Measurements from ENCODE around the gene NATD1. TPM values are rescaled to one million over a fixed set of nuclear protein-coding genes. Genes with fewer than 3 reads are reported as not detected.
"Not testable (repeated sequence)": the region's sequence is repeated elsewhere in the genome, so short reads cannot be mapped to it uniquely, and the experiment has no call there.

The NATD1 gene
- total RNA-seq, 4 donors from 2014 or later = 2.4 to 5.1 (median 3.2) TPM

GRCh38 chr17:21232033-21232749 lies 21.0 kb downstream of the NATD1 start:
- Histone ChIP-seq H3K9me3 (no peaks in the 10 kb centered on the region), H3K27ac (no peak overlapping the region), H3K36me3 (no peaks in the 10 kb centered on the region), H3K27me3 (no peaks in the 10 kb centered on the region), H3K4me1 (no peaks in the 10 kb centered on the region), H3K4me3 (no peak overlapping the region)
- intact Hi-C loops (cut with DNase I) = no loop called here
- TF ChIP-seq CTCF (IDR thresholded peaks at IDR 0.05) (no peak), POLR2A (IDR thresholded peaks at IDR 0.05) (no peak)
- DNase-seq = no peak
- WGBS, 2 donors = 86 to 88% methylated on average over 4 of the region's 4 CpGs

GRCh38 chr17:21231533-21231932 lies 21.7 kb downstream of the NATD1 start:
- DNase-seq = no peak
- WGBS, 2 donors = 60% methylated on average over 2 of the region's 6 CpGs; no CpG with 5 or more reads in 1 of the 2 donors
- no peaks in the 10 kb centered on the region for H3K27me3 ChIP-seq
- H3K27ac ChIP-seq = no peak overlapping the region
- no peaks in the 10 kb centered on the region for H3K36me3 ChIP-seq
- no peaks in the 10 kb centered on the region for H3K4me1 ChIP-seq
- no peak overlapping the region for H3K4me3 ChIP-seq
- no peak for TF ChIP-seq POLR2A (IDR thresholded peaks at IDR 0.05)
- TF ChIP-seq CTCF (IDR thresholded peaks at IDR 0.05) = no peak
- H3K9me3 ChIP-seq = no peaks in the 10 kb centered on the region
- intact Hi-C loops (cut with DNase I) = no loop called here

- H3K27me3 ChIP-seq = no peaks in the 10 kb centered on the region
- DNase-seq = no peak
- no peak overlapping the region for H3K4me3 ChIP-seq
- no peaks in the 10 kb centered on the region for H3K36me3 ChIP-seq
- H3K9me3 ChIP-seq = no peaks in the 10 kb centered on the region
- H3K27ac ChIP-seq = no peak overlapping the region
- intact Hi-C loops (cut with DNase I) = no loop called here
- WGBS, 2 donors = 76 to 79% methylated on average over 2 of the region's 2 CpGs
- H3K4me1 ChIP-seq = no peaks in the 10 kb centered on the region
- TF ChIP-seq CTCF (IDR thresholded peaks at IDR 0.05) (no peak), POLR2A (IDR thresholded peaks at IDR 0.05) (no peak)
These were observed 24.4 kb downstream of the NATD1 start for GRCh38 chr17:21228845-21229244.

- no peaks in the 10 kb centered on the region for H3K9me3 ChIP-seq
- H3K27me3 ChIP-seq = no peaks in the 10 kb centered on the region
- H3K4me3 ChIP-seq = no peak overlapping the region
- no peak for TF ChIP-seq CTCF (IDR thresholded peaks at IDR 0.05)
- TF ChIP-seq POLR2A (IDR thresholded peaks at IDR 0.05) = no peak
- peaks cover 0 to 3% (median 0%) of the 10 kb centered on the region in 3 donors for H3K36me3 ChIP-seq
- no peak overlapping the region for H3K27ac ChIP-seq
- WGBS, 2 donors = 44% methylated on average over 3 of the region's 4 CpGs; no CpG with 5 or more reads in 1 of the 2 donors
- no peak for DNase-seq
- H3K4me1 ChIP-seq = no peaks in the 10 kb centered on the region
- intact Hi-C loops (cut with DNase I) = no loop called here
These were observed 25.1 kb downstream of the NATD1 start for GRCh38 chr17:21228111-21228510.

- DNase-seq; intact Hi-C loops (cut with DNase I); H3K4me3 ChIP-seq; H3K27ac ChIP-seq; H3K9me3 ChIP-seq; H3K27me3 ChIP-seq; H3K4me1 ChIP-seq: not testable (repeated sequence)
- H3K36me3 ChIP-seq = peaks cover 0 to 11% (median 0%) of the 10 kb centered on the region in 3 donors
- 59 to 85% methylated on average over 7 to 9 of the region's 11 CpGs for WGBS, 2 donors
These were observed 25.9 kb downstream of the NATD1 start for GRCh38 chr17:21227277-21227676.
